ENCODE data around the gene TMEM131. TPM values are rescaled to one million over a fixed set of nuclear protein-coding genes. Genes with fewer than 3 reads are reported as not detected.
"Not testable (repeated sequence)": the region's sequence is repeated elsewhere in the genome, so short reads cannot be mapped to it uniquely, and the experiment has no call there.

The TMEM131 gene
- total RNA-seq, 1 donor from 2014 or later: 14.7 TPM

GRCh38 chr2:97826266-97826847 lies 169.4 kb downstream of the TMEM131 start:
- ATAC-seq: not testable (repeated sequence)

GRCh38 chr2:97824011-97824410 lies 171.7 kb downstream of the TMEM131 start:
- ATAC-seq; DNase-seq (ENCODE audit: low spot score): not testable (repeated sequence)

More at GRCh38 chr2:97826266-97826847, 169.4 kb downstream of the TMEM131 start:
- DNase-seq (ENCODE audit: low spot score): not testable (repeated sequence)

- DNase-seq (ENCODE audit: low spot score); ATAC-seq: not testable (repeated sequence)
Measured at GRCh38 chr2:97821862-97822261, 173.9 kb downstream of the TMEM131 start.

- no peak for DNase-seq (ENCODE audit: low spot score)
Measured at GRCh38 chr2:97819754-97820153, 176.0 kb downstream of the TMEM131 start.

GRCh38 chr2:97816411-97816810 lies 179.3 kb downstream of the TMEM131 start:
- DNase-seq (ENCODE audit: low spot score) (no peak), ATAC-seq (no peak)

More at GRCh38 chr2:97819754-97820153, 176.0 kb downstream of the TMEM131 start:
- no peak for ATAC-seq

- ATAC-seq (no peak), DNase-seq (ENCODE audit: low spot score) (no peak)
Measured at GRCh38 chr2:97812931-97813330, 182.8 kb downstream of the TMEM131 start.

- DNase-seq (ENCODE audit: low spot score) (no peak), ATAC-seq (no peak)
Measured at GRCh38 chr2:97808816-97809215, 186.9 kb downstream of the TMEM131 start.

- ATAC-seq (peak; percentile 99), DNase-seq (ENCODE audit: low spot score) (peak; percentile 76)
Measured at GRCh38 chr2:97806738-97807618, 188.8 kb downstream of the TMEM131 start.

- ATAC-seq (no peak), DNase-seq (ENCODE audit: low spot score) (no peak)
Measured at GRCh38 chr2:97805776-97806175, 190.0 kb downstream of the TMEM131 start.

- ATAC-seq: no peak
Measured at GRCh38 chr2:97801028-97801427, 194.7 kb downstream of the TMEM131 start.

GRCh38 chr2:97798416-97798815 lies 197.3 kb downstream of the TMEM131 start:
- ATAC-seq: no peak
- no peak for DNase-seq (ENCODE audit: low spot score)

More at GRCh38 chr2:97801028-97801427, 194.7 kb downstream of the TMEM131 start:
- DNase-seq (ENCODE audit: low spot score): no peak

- ATAC-seq: no peak
- DNase-seq (ENCODE audit: low spot score): no peak
Measured at GRCh38 chr2:97797355-97797754, 198.4 kb downstream of the TMEM131 start.

- DNase-seq (ENCODE audit: low spot score): no peak
- ATAC-seq: no peak
Measured at GRCh38 chr2:97796465-97797126, 199.2 kb downstream of the TMEM131 start.

GRCh38 chr2:97792416-97792815 lies 203.3 kb downstream of the TMEM131 start:
- ATAC-seq (no peak), DNase-seq (ENCODE audit: low spot score) (no peak)

- no peak for DNase-seq (ENCODE audit: low spot score)
- ATAC-seq: no peak
Measured at GRCh38 chr2:97788986-97789644, 206.6 kb downstream of the TMEM131 start.

GRCh38 chr2:97785818-97786217 lies 209.9 kb downstream of the TMEM131 start:
- DNase-seq (ENCODE audit: low spot score): no peak
- ATAC-seq: no peak

GRCh38 chr2:97784953-97785352 lies 210.8 kb downstream of the TMEM131 start:
- DNase-seq (ENCODE audit: low spot score) (no peak), ATAC-seq (no peak)

- ATAC-seq (no peak), DNase-seq (ENCODE audit: low spot score) (no peak)
Measured at GRCh38 chr2:97781981-97782380, 213.8 kb downstream of the TMEM131 start.

GRCh38 chr2:97779141-97779540 lies 216.6 kb downstream of the TMEM131 start:
- DNase-seq (ENCODE audit: low spot score): no peak
- no peak for ATAC-seq

GRCh38 chr2:97775074-97775473 lies 220.7 kb downstream of the TMEM131 start:
- DNase-seq (ENCODE audit: low spot score) (no peak), ATAC-seq (no peak)

GRCh38 chr2:97774425-97774824 lies 221.3 kb downstream of the TMEM131 start:
- no peak for DNase-seq (ENCODE audit: low spot score)
- no peak for ATAC-seq
